Measurements from ENCODE around the gene ALG8. TPM values are rescaled to one million over a fixed set of nuclear protein-coding genes. Genes with fewer than 3 reads are reported as not detected.
"Not testable (repeated sequence)": the region's sequence is repeated elsewhere in the genome, so short reads cannot be mapped to it uniquely, and the experiment has no call there.

Gene ALG8
- total RNA-seq, 4 donors from 2014 or later, result 24.9 to 43.5 (median 32.0) TPM

- H3K4me1 ChIP-seq, result no peaks in the 10 kb centered on the region
- no peaks in the 10 kb centered on the region for H3K27me3 ChIP-seq
- TF ChIP-seq CTCF (IDR thresholded peaks at IDR 0.05) (no peak), POLR2A (IDR thresholded peaks at IDR 0.05) (no peak), EP300 (IDR thresholded peaks at IDR 0.05) (no peak)
- 64 to 65% methylated on average over 3 of the region's 3 CpGs for WGBS, 2 donors
- no peaks in the 10 kb centered on the region for H3K36me3 ChIP-seq
- no peak for DNase-seq (ENCODE audit: low spot score in 2 of 2)
- no peaks in the 10 kb centered on the region for H3K9me3 ChIP-seq
- H3K27ac ChIP-seq, result no peak overlapping the region
- H3K4me3 ChIP-seq, result no peak overlapping the region
Observed at GRCh38 chr11:78085972-78086371, 53.5 kb downstream of the ALG8 start.

- H3K4me3 ChIP-seq, H3K9me3 ChIP-seq: not testable (repeated sequence)
Observed at GRCh38 chr11:78084506-78084905, 54.9 kb downstream of the ALG8 start.

GRCh38 chr11:78083021-78083420, 56.4 kb downstream of the ALG8 start:
- TF ChIP-seq POLR2A (IDR thresholded peaks at IDR 0.05) (no peak), CTCF (IDR thresholded peaks at IDR 0.05) (no peak), EP300 (IDR thresholded peaks at IDR 0.05) (no peak)
- no peaks in the 10 kb centered on the region for H3K27me3 ChIP-seq
- 70 to 77% methylated on average over 4 of the region's 4 CpGs for WGBS, 2 donors
- H3K9me3 ChIP-seq, result no peaks in the 10 kb centered on the region
- no peak overlapping the region for H3K27ac ChIP-seq
- H3K4me1 ChIP-seq, result peaks cover 0 to 18% (median 10%) of the 10 kb centered on the region in 4 donors
- no peaks in the 10 kb centered on the region for H3K36me3 ChIP-seq
- no peak overlapping the region for H3K4me3 ChIP-seq
- no peak for DNase-seq (ENCODE audit: low spot score in 2 of 2)

More at GRCh38 chr11:78084506-78084905, 54.9 kb downstream of the ALG8 start:
- not testable (repeated sequence) for H3K4me1 ChIP-seq; H3K27me3 ChIP-seq; H3K27ac ChIP-seq; H3K36me3 ChIP-seq; DNase-seq (ENCODE audit: low spot score in 2 of 2)
- 81 to 88% methylated on average over 8 of the region's 8 CpGs for WGBS, 2 donors

- TF ChIP-seq EP300 (IDR thresholded peaks at IDR 0.05) (no peak), CTCF (IDR thresholded peaks at IDR 0.05) (no peak), POLR2A (IDR thresholded peaks at IDR 0.05) (no peak)
- no peaks in the 10 kb centered on the region for H3K9me3 ChIP-seq
- 83 to 84% methylated on average over 8 of the region's 8 CpGs for WGBS, 2 donors
- no peaks in the 10 kb centered on the region for H3K27me3 ChIP-seq
- no peak for DNase-seq (ENCODE audit: low spot score in 2 of 2)
- H3K36me3 ChIP-seq, result no peaks in the 10 kb centered on the region
- H3K4me3 ChIP-seq, result no peak overlapping the region
- no peak overlapping the region for H3K27ac ChIP-seq
- H3K4me1 ChIP-seq, result peaks cover 0 to 27% (median 18%) of the 10 kb centered on the region in 4 donors
Observed at GRCh38 chr11:78082146-78082545, 57.3 kb downstream of the ALG8 start.

- no peaks in the 10 kb centered on the region for H3K36me3 ChIP-seq
- DNase-seq (ENCODE audit: low spot score in 2 of 2), result no peak
- TF ChIP-seq CTCF (IDR thresholded peaks at IDR 0.05), result no peak
- TF ChIP-seq EP300 (IDR thresholded peaks at IDR 0.05), result no peak
- TF ChIP-seq POLR2A (IDR thresholded peaks at IDR 0.05), result no peak
- no peak overlapping the region for H3K27ac ChIP-seq
- no peaks in the 10 kb centered on the region for H3K27me3 ChIP-seq
- H3K4me1 ChIP-seq, result peaks cover 0 to 32% (median 23%) of the 10 kb centered on the region in 4 donors
- WGBS, 2 donors, result 90 to 93% methylated on average over 6 of the region's 6 CpGs
- no peaks in the 10 kb centered on the region for H3K9me3 ChIP-seq
- no peak overlapping the region for H3K4me3 ChIP-seq
Observed at GRCh38 chr11:78081583-78081982, 57.8 kb downstream of the ALG8 start.

Data from tibial nerve (tissue), 4 donors.